Measurements from ENCODE around the gene OR2V1. TPM values are rescaled to one million over a fixed set of nuclear protein-coding genes. Genes with fewer than 3 reads are reported as not detected.

OR2V1 gene
- total and polyA plus RNA-seq, 2 experiments from 2014 or later: not detected

- TF ChIP-seq, protein P1, sequence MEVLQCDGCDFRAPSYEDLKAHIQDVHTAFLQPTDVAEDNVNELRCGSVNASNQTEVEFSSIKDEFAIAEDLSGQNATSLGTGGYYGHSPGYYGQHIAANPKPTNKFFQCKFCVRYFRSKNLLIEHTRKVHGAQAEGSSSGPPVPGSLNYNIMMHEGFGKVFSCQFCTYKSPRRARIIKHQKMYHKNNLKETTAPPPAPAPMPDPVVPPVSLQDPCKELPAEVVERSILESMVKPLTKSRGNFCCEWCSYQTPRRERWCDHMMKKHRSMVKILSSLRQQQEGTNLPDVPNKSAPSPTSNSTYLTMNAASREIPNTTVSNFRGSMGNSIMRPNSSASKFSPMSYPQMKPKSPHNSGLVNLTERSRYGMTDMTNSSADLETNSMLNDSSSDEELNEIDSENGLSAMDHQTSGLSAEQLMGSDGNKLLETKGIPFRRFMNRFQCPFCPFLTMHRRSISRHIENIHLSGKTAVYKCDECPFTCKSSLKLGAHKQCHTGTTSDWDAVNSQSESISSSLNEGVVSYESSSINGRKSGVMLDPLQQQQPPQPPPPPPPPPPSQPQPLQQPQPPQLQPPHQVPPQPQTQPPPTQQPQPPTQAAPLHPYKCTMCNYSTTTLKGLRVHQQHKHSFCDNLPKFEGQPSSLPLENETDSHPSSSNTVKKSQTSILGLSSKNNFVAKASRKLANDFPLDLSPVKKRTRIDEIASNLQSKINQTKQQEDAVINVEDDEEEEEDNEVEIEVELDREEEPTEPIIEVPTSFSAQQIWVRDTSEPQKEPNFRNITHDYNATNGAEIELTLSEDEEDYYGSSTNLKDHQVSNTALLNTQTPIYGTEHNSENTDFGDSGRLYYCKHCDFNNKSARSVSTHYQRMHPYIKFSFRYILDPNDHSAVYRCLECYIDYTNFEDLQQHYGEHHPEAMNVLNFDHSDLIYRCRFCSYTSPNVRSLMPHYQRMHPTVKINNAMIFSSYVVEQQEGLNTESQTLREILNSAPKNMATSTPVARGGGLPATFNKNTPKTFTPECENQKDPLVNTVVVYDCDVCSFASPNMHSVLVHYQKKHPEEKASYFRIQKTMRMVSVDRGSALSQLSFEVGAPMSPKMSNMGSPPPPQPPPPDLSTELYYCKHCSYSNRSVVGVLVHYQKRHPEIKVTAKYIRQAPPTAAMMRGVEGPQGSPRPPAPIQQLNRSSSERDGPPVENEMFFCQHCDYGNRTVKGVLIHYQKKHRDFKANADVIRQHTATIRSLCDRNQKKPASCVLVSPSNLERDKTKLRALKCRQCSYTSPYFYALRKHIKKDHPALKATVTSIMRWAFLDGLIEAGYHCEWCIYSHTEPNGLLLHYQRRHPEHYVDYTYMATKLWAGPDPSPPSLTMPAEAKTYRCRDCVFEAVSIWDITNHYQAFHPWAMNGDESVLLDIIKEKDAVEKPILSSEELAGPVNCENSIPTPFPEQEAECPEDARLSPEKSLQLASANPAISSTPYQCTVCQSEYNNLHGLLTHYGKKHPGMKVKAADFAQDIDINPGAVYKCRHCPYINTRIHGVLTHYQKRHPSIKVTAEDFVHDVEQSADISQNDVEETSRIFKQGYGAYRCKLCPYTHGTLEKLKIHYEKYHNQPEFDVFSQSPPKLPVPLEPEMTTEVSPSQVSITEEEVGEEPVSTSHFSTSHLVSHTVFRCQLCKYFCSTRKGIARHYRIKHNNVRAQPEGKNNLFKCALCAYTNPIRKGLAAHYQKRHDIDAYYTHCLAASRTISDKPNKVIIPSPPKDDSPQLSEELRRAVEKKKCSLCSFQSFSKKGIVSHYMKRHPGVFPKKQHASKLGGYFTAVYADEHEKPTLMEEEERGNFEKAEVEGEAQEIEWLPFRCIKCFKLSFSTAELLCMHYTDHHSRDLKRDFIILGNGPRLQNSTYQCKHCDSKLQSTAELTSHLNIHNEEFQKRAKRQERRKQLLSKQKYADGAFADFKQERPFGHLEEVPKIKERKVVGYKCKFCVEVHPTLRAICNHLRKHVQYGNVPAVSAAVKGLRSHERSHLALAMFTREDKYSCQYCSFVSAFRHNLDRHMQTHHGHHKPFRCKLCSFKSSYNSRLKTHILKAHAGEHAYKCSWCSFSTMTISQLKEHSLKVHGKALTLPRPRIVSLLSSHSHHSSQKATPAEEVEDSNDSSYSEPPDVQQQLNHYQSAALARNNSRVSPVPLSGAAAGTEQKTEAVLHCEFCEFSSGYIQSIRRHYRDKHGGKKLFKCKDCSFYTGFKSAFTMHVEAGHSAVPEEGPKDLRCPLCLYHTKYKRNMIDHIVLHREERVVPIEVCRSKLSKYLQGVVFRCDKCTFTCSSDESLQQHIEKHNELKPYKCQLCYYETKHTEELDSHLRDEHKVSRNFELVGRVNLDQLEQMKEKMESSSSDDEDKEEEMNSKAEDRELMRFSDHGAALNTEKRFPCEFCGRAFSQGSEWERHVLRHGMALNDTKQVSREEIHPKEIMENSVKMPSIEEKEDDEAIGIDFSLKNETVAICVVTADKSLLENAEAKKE (CRISPR knock-in tag; IDR thresholded peaks at IDR 0.05): no peak
- TF ChIP-seq ZNF114 (CRISPR knock-in tag; IDR thresholded peaks at IDR 0.05): no peak
These were observed 21.4 kb upstream of the OR2V1 start (continued) for GRCh38 chr5:181152406-181152805.

DNA sequence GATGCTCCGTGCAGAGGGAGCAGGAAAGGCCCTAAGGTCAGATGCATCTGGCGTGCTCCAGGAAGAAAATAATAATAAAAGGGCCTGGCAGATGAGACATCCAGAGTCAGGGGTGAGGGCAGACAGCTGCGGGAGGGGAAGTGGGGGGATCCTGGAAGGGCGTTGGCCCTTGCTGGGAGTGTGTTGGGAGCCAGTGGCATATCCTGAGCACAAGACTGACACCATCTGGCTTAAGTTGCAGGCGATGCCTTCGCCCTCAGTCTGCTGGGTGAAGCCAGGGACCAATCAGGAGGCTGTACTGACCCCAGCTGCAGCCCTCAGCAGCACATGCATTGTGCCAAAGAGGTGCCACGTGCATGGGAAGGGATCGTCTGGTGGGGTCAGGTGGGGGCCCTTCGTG lies 20.2 kb upstream of the OR2V1 start:
- no peak overlapping the region for H3K27ac ChIP-seq (ENCODE audit: low read depth)
- no peaks in the 10 kb centered on the region for H3K27me3 ChIP-seq (ENCODE audit: insufficient read depth)
- H3F3A ChIP-seq (replicated peaks; ENCODE audit: low read depth): no peaks in the 10 kb centered on the region
- H3K27ac Mint-ChIP-seq: no peak overlapping the region
- H3K9me3 Mint-ChIP-seq: peaks cover 10% of the 10 kb centered on the region; the same call in 2 of the 3 replicates
- H2AFZ ChIP-seq: peak overlapping the region; percentile 76
- H3K36me3 ChIP-seq (ENCODE audit: insufficient read depth): no peaks in the 10 kb centered on the region
- H3K27me3 Mint-ChIP-seq (ENCODE audit: insufficient read depth, low read depth, poor library complexity): peaks cover 34% of the 10 kb centered on the region
- H3K36me3 Mint-ChIP-seq (ENCODE audit: low read depth): no peaks in the 10 kb centered on the region
- TF ChIP-seq, protein P2, sequence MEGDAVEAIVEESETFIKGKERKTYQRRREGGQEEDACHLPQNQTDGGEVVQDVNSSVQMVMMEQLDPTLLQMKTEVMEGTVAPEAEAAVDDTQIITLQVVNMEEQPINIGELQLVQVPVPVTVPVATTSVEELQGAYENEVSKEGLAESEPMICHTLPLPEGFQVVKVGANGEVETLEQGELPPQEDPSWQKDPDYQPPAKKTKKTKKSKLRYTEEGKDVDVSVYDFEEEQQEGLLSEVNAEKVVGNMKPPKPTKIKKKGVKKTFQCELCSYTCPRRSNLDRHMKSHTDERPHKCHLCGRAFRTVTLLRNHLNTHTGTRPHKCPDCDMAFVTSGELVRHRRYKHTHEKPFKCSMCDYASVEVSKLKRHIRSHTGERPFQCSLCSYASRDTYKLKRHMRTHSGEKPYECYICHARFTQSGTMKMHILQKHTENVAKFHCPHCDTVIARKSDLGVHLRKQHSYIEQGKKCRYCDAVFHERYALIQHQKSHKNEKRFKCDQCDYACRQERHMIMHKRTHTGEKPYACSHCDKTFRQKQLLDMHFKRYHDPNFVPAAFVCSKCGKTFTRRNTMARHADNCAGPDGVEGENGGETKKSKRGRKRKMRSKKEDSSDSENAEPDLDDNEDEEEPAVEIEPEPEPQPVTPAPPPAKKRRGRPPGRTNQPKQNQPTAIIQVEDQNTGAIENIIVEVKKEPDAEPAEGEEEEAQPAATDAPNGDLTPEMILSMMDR (conservative IDR thresholded peaks at IDR 0.05; ENCODE audit: low read depth in 2 of 2): peak in 1 of 2 experiments; percentile 76; a peak in 2 of 4 replicates
- TF ChIP-seq, protein P1 (CRISPR knock-in tag; IDR thresholded peaks at IDR 0.05): no peak
- no peaks in the 10 kb centered on the region for H3K79me2 ChIP-seq (replicated peaks; ENCODE audit: insufficient read depth)
- peak; percentile 65 for DNase-seq (ENCODE audit: low spot score)
- peak; percentile 95 for ATAC-seq
- H3K4me3 ChIP-seq: no peak overlapping the region
- no peak overlapping the region for H3K4me2 ChIP-seq
- H3K9me2 ChIP-seq (ENCODE audit: insufficient read depth): peaks cover 5% of the 10 kb centered on the region
- no peaks in the 10 kb centered on the region for H4K20me1 ChIP-seq (replicated peaks; ENCODE audit: insufficient read depth)
- H3K4me3 Mint-ChIP-seq: no peak overlapping the region
- peaks cover 28% of the 10 kb centered on the region for H3K4me1 Mint-ChIP-seq
- H3K4me1 ChIP-seq (ENCODE audit: insufficient read depth): peaks cover 21% of the 10 kb centered on the region; the same call in 1 of the 2 replicates
